H9 (cell line): ENCODE measurements around the gene TRIM39. TPM values are rescaled to one million over a fixed set of nuclear protein-coding genes. Genes with fewer than 3 reads are reported as not detected.
A peak's percentile ranks its signal among the peaks of the same experiment; 100 is the strongest.

ENCODE experiments used
- DNase-seq: peaks from one replicate; pipeline ENCODE4 v3.0.0-alpha.2; 2017
- H2AFZ ChIP-seq: one replicate; pipeline ENCODE4 v1.6.1; 2013; ENCODE audit warnings: mild to moderate bottlenecking, low read length, control low read depth, moderate library complexity
- H2AK5ac ChIP-seq: 2 replicates; pipeline ENCODE4 v1.6.1; 2013; ENCODE audit warnings: low read length, control low read depth, mixed read lengths; ENCODE audit not compliant: insufficient read length
- H2BK120ac ChIP-seq: one replicate; pipeline ENCODE4 v1.6.1; 2013; ENCODE audit warnings: low read depth, mild to moderate bottlenecking, low read length, control low read depth, inconsistent platforms; ENCODE audit not compliant: poor library complexity, severe bottlenecking
- H2BK12ac ChIP-seq: 2 replicates; pipeline ENCODE4 v1.6.1; 2013; ENCODE audit warnings: low read length, control low read depth, mixed read lengths, low read depth; ENCODE audit not compliant: insufficient read length
- H2BK15ac ChIP-seq: 2 replicates; pipeline ENCODE4 v1.6.1; 2013; ENCODE audit warnings: low read depth, low read length, control low read depth
- H2BK20ac ChIP-seq: one replicate; pipeline ENCODE4 v1.6.1; 2013; ENCODE audit warnings: low read depth, mild to moderate bottlenecking, low read length, control low read depth, inconsistent platforms; ENCODE audit not compliant: poor library complexity, severe bottlenecking
- H2BK5ac ChIP-seq: 2 replicates; pipeline ENCODE4 v1.6.1; 2013; ENCODE audit warnings: low read length, control low read depth, mixed read lengths; ENCODE audit not compliant: insufficient read length
- H3K14ac ChIP-seq: 2 replicates; pipeline ENCODE4 v1.6.1; 2013; ENCODE audit warnings: low read length, control low read depth; ENCODE audit not compliant: insufficient read depth
- H3K18ac ChIP-seq: 2 replicates; pipeline ENCODE4 v1.6.1; 2013; ENCODE audit warnings: low read depth, mild to moderate bottlenecking, mixed read lengths, low read length, control low read depth; ENCODE audit not compliant: insufficient read length
- H3K23ac ChIP-seq: 2 replicates; pipeline ENCODE4 v1.6.1; 2013; ENCODE audit warnings: low read length, control low read depth, mixed read lengths, low read depth; ENCODE audit not compliant: insufficient read length
- H3K23me2 ChIP-seq: 2 replicates; pipeline ENCODE4 v1.6.1; 2013; ENCODE audit warnings: low read depth, mild to moderate bottlenecking, mixed read lengths, low read length, control low read depth; ENCODE audit not compliant: insufficient read length, poor library complexity, severe bottlenecking
- H3K27ac ChIP-seq: 2 replicates; pipeline ENCODE4 v1.5.1; 2013; ENCODE audit warnings: low read length, control low read depth, mixed read lengths, low read depth; ENCODE audit not compliant: insufficient read length
- H3K27me3 ChIP-seq: 2 replicates; pipeline ENCODE4 v1.6.1; 2013; ENCODE audit warnings: low read length, control low read depth, inconsistent platforms; ENCODE audit not compliant: insufficient read depth
- H3K4ac ChIP-seq: 2 replicates; pipeline ENCODE4 v1.6.1; 2013; ENCODE audit warnings: low read depth, mild to moderate bottlenecking, control low read depth, inconsistent platforms, low read length, moderate library complexity
- H3K4me1 ChIP-seq: 2 replicates; pipeline ENCODE4 v1.6.1; 2013; ENCODE audit warnings: low read length, control low read depth, inconsistent platforms; ENCODE audit not compliant: insufficient read depth
- H3K4me2 ChIP-seq: 2 replicates; pipeline ENCODE4 v1.6.1; 2013; ENCODE audit warnings: low read length, control low read depth, mixed read lengths; ENCODE audit not compliant: insufficient read length, insufficient read depth
- H3K56ac ChIP-seq: 2 replicates; pipeline ENCODE4 v1.6.1; 2013; ENCODE audit warnings: low read depth, mild to moderate bottlenecking, mixed read lengths, low read length, control low read depth; ENCODE audit not compliant: insufficient read length
- H3K79me1 ChIP-seq: 2 replicates; pipeline ENCODE4 v1.6.1; 2013; ENCODE audit warnings: low read depth, mild to moderate bottlenecking, moderate library complexity, low read length, control low read depth, inconsistent platforms; ENCODE audit not compliant: insufficient read depth, poor library complexity, severe bottlenecking
- H3K79me2 ChIP-seq: 2 replicates; pipeline ENCODE4 v1.6.1; 2013; ENCODE audit warnings: low read length, control low read depth, inconsistent platforms; ENCODE audit not compliant: insufficient read depth
- H3K9ac ChIP-seq: 2 replicates; pipeline ENCODE4 v1.6.1; 2013; ENCODE audit warnings: low read length, control low read depth, mixed read lengths; ENCODE audit not compliant: insufficient read length; ENCODE audit errors: extremely low read depth
- H3K9me3 ChIP-seq: one replicate; pipeline ENCODE4 v1.6.1; 2013; ENCODE audit warnings: low read depth, low read length, inconsistent platforms; ENCODE audit not compliant: control insufficient read depth
- H3T11ph ChIP-seq: one replicate; pipeline ENCODE4 v1.6.1; 2013; ENCODE audit warnings: mild to moderate bottlenecking, low read length, control low read depth, inconsistent platforms
- H4K20me1 ChIP-seq: one replicate; pipeline ENCODE4 v1.6.1; 2013; ENCODE audit not compliant: control insufficient read depth, insufficient read length, insufficient read depth
- H4K5ac ChIP-seq: 2 replicates; pipeline ENCODE4 v1.6.1; 2013; ENCODE audit warnings: low read depth, mild to moderate bottlenecking, mixed read lengths, low read length, control low read depth; ENCODE audit not compliant: insufficient read length
- H4K8ac ChIP-seq: replicated peaks from 2 replicates; pipeline ENCODE4 v1.6.1; 2013; ENCODE audit warnings: low read length, control low read depth, mixed read lengths, low read depth; ENCODE audit not compliant: insufficient read length
- H4K91ac ChIP-seq: 2 replicates; pipeline ENCODE4 v1.6.1; 2013; ENCODE audit warnings: low read depth, mild to moderate bottlenecking, moderate library complexity, mixed read lengths, low read length, control low read depth; ENCODE audit not compliant: insufficient read length
- H3K27ac Mint-ChIP-seq, 3 experiments: 2 replicates in 2 of 3; 3 replicates in 1 of 3; pipeline ENCODE4 v1.8.0; 2020 to 2021; ENCODE audit warnings: mixed read lengths in 3 of 3, mild to moderate bottlenecking in 1 of 3, moderate library complexity in 1 of 3
- H3K27me3 Mint-ChIP-seq: 2 replicates; pipeline ENCODE4 v1.8.0; 2021; ENCODE audit warnings: low read depth, mild to moderate bottlenecking, moderate library complexity, mixed read lengths
- H3K36me3 Mint-ChIP-seq, 3 experiments: 2 replicates in 2 of 3; 3 replicates in 1 of 3; pipeline ENCODE4 v1.8.0; 2020 to 2021; ENCODE audit warnings: low read depth in 3 of 3, mixed read lengths in 3 of 3; ENCODE audit not compliant: insufficient read depth in 1 of 3
- H3K4me1 Mint-ChIP-seq, 2 experiments: 2 replicates each; pipeline ENCODE4 v1.8.0; 2020; ENCODE audit warnings: mixed read lengths in 2 of 2
- H3K4me3 Mint-ChIP-seq, 2 experiments: 2 replicates in 1 of 2; 3 replicates in 1 of 2; pipeline ENCODE4 v1.8.0; 2020 to 2021; ENCODE audit warnings: mild to moderate bottlenecking in 2 of 2, mixed read lengths in 2 of 2, moderate library complexity in 1 of 2
- H3K9me3 Mint-ChIP-seq, 2 experiments: 2 replicates in 1 of 2; 3 replicates in 1 of 2; pipeline ENCODE4 v1.8.0; 2020; ENCODE audit warnings: mild to moderate bottlenecking in 2 of 2, mixed read lengths in 2 of 2, moderate library complexity in 1 of 2
- CTCF ChIP-seq: fragments of 200-600 bp; sonication (generic); conservative IDR thresholded peaks from 3 replicates; pipeline ENCODE4 v1.8.0; 2021; ENCODE audit warnings: antibody characterized with exemption, mild to moderate bottlenecking
- WGBS: extraction: QIAGEN DNeasy Blood & Tissue Kit; methylation state at CpG from one replicate; pipeline ENCODE4 v1.1.7; 2013; ENCODE audit warnings: missing lambda C conversion rate, low lambda C conversion rate, mixed read lengths; ENCODE audit not compliant: insufficient read length; ENCODE audit errors: extremely low coverage; 5-methylcytosine and 5-hydroxymethylcytosine counted together
- total RNA-seq: library from RNA; stranded (reverse); gene quantifications from 2 replicates; pipeline ENCODE4 v1.2.1, GENCODE V29; 2021

The TRIM39 gene
- total RNA-seq, 1 experiment from 2014 or later = 26.2 TPM

DNA sequence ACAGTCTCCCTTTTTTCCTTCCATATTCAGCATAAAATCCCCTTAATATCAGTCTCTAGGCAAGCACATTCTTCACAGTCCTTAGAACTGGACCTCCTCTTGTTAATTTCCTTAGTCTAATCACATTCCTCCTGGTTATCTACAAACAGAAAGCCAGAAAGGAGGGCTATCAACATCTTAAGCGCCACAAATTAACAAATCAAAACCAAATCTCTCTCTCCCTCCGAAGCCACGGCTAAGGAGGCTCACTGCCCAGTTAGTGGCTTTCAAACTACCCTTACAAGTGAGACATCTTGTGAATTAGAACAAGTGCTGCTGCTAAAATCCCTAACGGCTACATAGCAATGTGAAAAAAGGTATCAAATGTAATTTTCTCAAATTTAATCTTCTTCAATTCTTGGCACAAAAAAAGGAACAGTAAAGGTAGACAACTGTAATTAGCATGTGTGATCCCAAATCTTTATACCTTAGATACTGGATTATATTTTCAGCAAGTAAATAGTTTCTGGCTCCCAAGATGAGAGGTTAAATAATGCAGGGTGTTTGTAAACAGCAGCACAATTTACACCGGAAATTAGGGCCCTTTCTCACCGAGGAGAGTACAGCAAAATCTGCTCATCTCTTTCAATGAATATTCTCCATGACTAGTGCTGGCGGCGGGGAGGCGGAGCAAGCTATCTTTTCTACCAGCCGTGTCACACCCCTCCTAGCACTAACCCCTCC is 1.4 kb upstream of the TRIM39 start:
- TF ChIP-seq CTCF = no peak
- Histone ChIP-seq H3K27ac (peak overlapping the region; percentile 87), H2BK120ac (no peak overlapping the region), H3K18ac (no peak overlapping the region), H3T11ph (no peak overlapping the region), H3K4ac (no peak overlapping the region), H2BK12ac (no peak overlapping the region), H2BK5ac (no peak overlapping the region), H2BK20ac (no peak overlapping the region), H4K91ac (no peak overlapping the region), H4K20me1 (no peaks in the 10 kb centered on the region), H4K5ac (no peak overlapping the region), H3K23me2 (peaks cover 14% of the 10 kb centered on the region), H3K79me2 (peaks cover 33% of the 10 kb centered on the region; the same call in 1 of the 2 replicates), H3K56ac (no peak overlapping the region), H2AFZ (no peak overlapping the region), H3K9me3 (no peaks in the 10 kb centered on the region), H3K27me3 (no peaks in the 10 kb centered on the region), H3K23ac (no peak overlapping the region), H3K9ac (peak overlapping the region; percentile 11), H2BK15ac (no peak overlapping the region), H3K4me2 (peak overlapping the region; percentile 85), H4K8ac (peak overlapping the region; percentile 24), H3K14ac (no peak overlapping the region), H3K4me1 (peaks cover 6% of the 10 kb centered on the region; the same call in 1 of the 2 replicates), H3K79me1 (no peaks in the 10 kb centered on the region), H2AK5ac (no peak overlapping the region)
- Mint-ChIP-seq H3K9me3 (no peaks in the 10 kb centered on the region; a peak in 1 of 5 replicates), H3K4me3 (peak overlapping the region; percentile 92 to 97), H3K27ac (peak overlapping the region; percentile 99 to 100 (median 99)), H3K36me3 (peaks cover 14 to 22% (median 16%) of the 10 kb centered on the region in 3 experiments; a peak in 6 of 7 replicates), H3K4me1 (peaks cover 54 to 58% of the 10 kb centered on the region in 2 experiments), H3K27me3 (no peaks in the 10 kb centered on the region)
- DNase-seq = no peak
- WGBS = no CpG with 5 or more reads among the region's 10 CpGs
